HEK293 (cell line): ENCODE results near the gene TMEM203.

Source experiments
- GLI4 ChIP-seq: fragments of 450-650 bp; formaldehyde crosslinking; IDR thresholded peaks from 2 replicates; pipeline ENCODE4 v1.5.1; 2016; ENCODE audit warnings: missing biosample characterization, missing genetic modification characterization
- KLF9 ChIP-seq: fragments of 450-650 bp; formaldehyde crosslinking; IDR thresholded peaks from 2 replicates; pipeline ENCODE4 v1.5.1; 2016; ENCODE audit warnings: missing biosample characterization, missing genetic modification characterization, low read depth
- SETDB1 ChIP-seq: IDR thresholded peaks from one replicate; pipeline ENCODE4 v1.6.1; 2017; ENCODE audit warnings: mild to moderate bottlenecking, low read length, moderate library complexity, mixed read lengths; ENCODE audit not compliant: insufficient read length
- ZEB2 ChIP-seq: fragments of 450-650 bp; formaldehyde crosslinking; IDR thresholded peaks from 2 replicates; pipeline ENCODE4 v1.5.1; 2016; ENCODE audit warnings: missing biosample characterization, missing genetic modification characterization
- ZFP3 ChIP-seq: fragments of 450-650 bp; formaldehyde crosslinking; IDR thresholded peaks from 2 replicates; pipeline ENCODE4 v1.5.1; 2016; ENCODE audit warnings: low read depth, missing biosample characterization, missing genetic modification characterization
- ZNF24 ChIP-seq: fragments of 450-650 bp; formaldehyde crosslinking; IDR thresholded peaks from 2 replicates; pipeline ENCODE4 v1.5.1; 2016; ENCODE audit warnings: missing biosample characterization, missing genetic modification characterization
- ZNF341 ChIP-seq: fragments of 450-650 bp; formaldehyde crosslinking; IDR thresholded peaks from 2 replicates; pipeline ENCODE4; 2016; ENCODE audit warnings: low read depth, missing biosample characterization, missing genetic modification characterization
- ZNF394 ChIP-seq: fragments of 450-650 bp; formaldehyde crosslinking; IDR thresholded peaks from 2 replicates; pipeline ENCODE4 v1.5.1; 2016; ENCODE audit warnings: missing biosample characterization, missing genetic modification characterization, mild to moderate bottlenecking, moderate library complexity, borderline replicate concordance
- ZNF501 ChIP-seq: fragments of 450-650 bp; formaldehyde crosslinking; IDR thresholded peaks from 2 replicates; pipeline ENCODE4 v1.5.1; 2016; ENCODE audit warnings: missing biosample characterization, missing genetic modification characterization
- ZNF610 ChIP-seq: fragments of 450-650 bp; formaldehyde crosslinking; IDR thresholded peaks from 2 replicates; pipeline ENCODE4 v1.5.1; 2016; ENCODE audit warnings: missing biosample characterization, missing genetic modification characterization, borderline replicate concordance
- ZNF660 ChIP-seq: fragments of 450-650 bp; IDR thresholded peaks from 2 replicates; pipeline ENCODE4 v1.5.1; 2018; ENCODE audit warnings: missing biosample characterization, mild to moderate bottlenecking, missing genetic modification characterization
- ZXDB ChIP-seq: fragments of 450-650 bp; formaldehyde crosslinking; IDR thresholded peaks from 2 replicates; pipeline ENCODE4 v1.5.1; 2016; ENCODE audit warnings: missing biosample characterization, missing genetic modification characterization
- TF ChIP-seq, protein P1 (sequence below): fragments of 450-650 bp; formaldehyde crosslinking; IDR thresholded peaks from 2 replicates; pipeline ENCODE4; 2016; ENCODE audit warnings: missing biosample characterization, missing genetic modification characterization
- TF ChIP-seq, protein P2 (sequence below): fragments of 450-650 bp; formaldehyde crosslinking; IDR thresholded peaks from 2 replicates; pipeline ENCODE4 v1.5.1; 2017; ENCODE audit warnings: missing biosample characterization, missing genetic modification characterization
- TF ChIP-seq, protein P3 (sequence below): sonication (generic); formaldehyde crosslinking; IDR thresholded peaks from 2 replicates; pipeline ENCODE4 v1.8.1; 2022; ENCODE audit warnings: mild to moderate bottlenecking, moderate library complexity, missing genetic modification reagents
- TF ChIP-seq, protein P4 (sequence below): fragments of 450-650 bp; formaldehyde crosslinking; IDR thresholded peaks from 2 replicates; pipeline ENCODE4 v1.5.1; 2016; ENCODE audit warnings: missing biosample characterization, missing genetic modification characterization
- TF ChIP-seq, protein P5 (sequence below): fragments of 450-650 bp; formaldehyde crosslinking; IDR thresholded peaks from 2 replicates; pipeline ENCODE4 v1.5.1; 2016; ENCODE audit warnings: missing biosample characterization, missing genetic modification characterization
- TF ChIP-seq, protein P6 (sequence below): fragments of 450-650 bp; formaldehyde crosslinking; IDR thresholded peaks from 2 replicates; pipeline ENCODE4 v1.5.1; 2016; ENCODE audit warnings: missing biosample characterization, missing genetic modification characterization

The TMEM203 gene

DNA sequence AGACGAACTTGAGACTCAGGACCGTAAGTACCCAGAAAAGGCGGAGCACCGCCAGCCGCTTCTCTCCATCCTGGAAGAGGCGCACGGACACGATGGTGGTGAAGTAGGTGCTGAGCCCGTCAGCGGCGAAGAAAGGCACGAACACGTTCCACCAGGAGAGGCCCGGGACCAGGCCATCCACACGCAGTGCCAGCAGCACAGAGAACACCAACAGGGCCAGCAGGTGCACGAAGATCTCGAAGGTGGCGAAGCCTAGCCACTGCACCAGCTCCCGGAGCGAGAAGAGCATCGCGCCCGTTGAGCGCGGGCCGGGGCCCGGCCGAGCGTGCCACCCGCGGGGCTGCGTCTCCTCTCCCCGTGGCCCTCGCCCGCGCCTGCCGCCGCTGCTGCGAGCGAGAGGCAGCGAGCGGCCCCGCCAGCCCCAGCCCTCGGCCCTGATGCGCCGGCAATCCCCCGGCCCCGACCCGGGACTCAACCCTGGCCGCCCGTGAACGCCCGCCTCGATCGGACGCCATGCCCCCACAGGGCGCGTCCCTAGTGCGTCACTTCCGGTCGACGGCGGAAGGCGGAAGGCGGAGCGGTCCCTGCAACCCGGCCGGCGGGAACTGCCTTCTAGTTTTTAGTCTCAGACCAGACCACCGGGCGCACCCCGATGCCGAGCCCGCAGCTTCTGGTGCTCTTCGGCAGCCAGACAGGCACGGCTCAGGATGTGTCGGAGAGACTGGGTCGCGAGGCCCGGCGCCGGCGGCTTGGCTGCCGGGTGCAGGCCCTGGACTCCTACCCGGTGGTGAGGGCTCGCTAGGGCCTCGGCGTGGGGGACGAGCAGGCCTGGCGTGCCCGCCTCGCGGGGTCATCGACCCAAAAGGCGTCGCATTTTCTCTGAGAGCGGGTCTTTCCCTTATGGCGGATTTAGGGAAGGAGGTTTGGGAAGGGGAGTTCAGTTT is at the start of gene TMEM203, which contains the start of gene NDOR1 (continued):
- TF ChIP-seq, protein P1, sequence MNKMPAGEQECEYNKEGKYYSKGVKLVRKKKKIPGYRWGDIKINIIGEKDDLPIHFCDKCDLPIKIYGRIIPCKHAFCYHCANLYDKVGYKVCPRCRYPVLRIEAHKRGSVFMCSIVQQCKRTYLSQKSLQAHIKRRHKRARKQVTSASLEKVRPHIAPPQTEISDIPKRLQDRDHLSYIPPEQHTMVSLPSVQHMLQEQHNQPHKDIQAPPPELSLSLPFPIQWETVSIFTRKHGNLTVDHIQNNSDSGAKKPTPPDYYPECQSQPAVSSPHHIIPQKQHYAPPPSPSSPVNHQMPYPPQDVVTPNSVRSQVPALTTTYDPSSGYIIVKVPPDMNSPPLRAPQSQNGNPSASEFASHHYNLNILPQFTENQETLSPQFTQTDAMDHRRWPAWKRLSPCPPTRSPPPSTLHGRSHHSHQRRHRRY (tag by site-specific recombination): no peak
- TF ChIP-seq ZNF394: 0 out of 2 replicates have a peak, but pooled peaks have one; percentile 21
- TF ChIP-seq ZFP3 (tag by site-specific recombination): no peak
- TF ChIP-seq ZNF24: 0 out of 2 replicates have a peak, but pooled peaks have one; percentile 42
- TF ChIP-seq SETDB1: no peak
- TF ChIP-seq, protein P2, sequence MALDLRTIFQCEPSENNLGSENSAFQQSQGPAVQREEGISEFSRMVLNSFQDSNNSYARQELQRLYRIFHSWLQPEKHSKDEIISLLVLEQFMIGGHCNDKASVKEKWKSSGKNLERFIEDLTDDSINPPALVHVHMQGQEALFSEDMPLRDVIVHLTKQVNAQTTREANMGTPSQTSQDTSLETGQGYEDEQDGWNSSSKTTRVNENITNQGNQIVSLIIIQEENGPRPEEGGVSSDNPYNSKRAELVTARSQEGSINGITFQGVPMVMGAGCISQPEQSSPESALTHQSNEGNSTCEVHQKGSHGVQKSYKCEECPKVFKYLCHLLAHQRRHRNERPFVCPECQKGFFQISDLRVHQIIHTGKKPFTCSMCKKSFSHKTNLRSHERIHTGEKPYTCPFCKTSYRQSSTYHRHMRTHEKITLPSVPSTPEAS (tag by site-specific recombination): no peak
- peak; percentile 65; the same call in 1 of the 2 replicates for TF ChIP-seq ZNF501 (tag by site-specific recombination)
- TF ChIP-seq, protein P3, sequence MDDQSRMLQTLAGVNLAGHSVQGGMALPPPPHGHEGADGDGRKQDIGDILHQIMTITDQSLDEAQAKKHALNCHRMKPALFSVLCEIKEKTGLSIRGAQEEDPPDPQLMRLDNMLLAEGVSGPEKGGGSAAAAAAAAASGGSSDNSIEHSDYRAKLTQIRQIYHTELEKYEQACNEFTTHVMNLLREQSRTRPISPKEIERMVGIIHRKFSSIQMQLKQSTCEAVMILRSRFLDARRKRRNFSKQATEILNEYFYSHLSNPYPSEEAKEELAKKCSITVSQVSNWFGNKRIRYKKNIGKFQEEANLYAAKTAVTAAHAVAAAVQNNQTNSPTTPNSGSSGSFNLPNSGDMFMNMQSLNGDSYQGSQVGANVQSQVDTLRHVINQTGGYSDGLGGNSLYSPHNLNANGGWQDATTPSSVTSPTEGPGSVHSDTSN (CRISPR knock-in tag): peak; percentile 97
- peak; percentile 95 for TF ChIP-seq ZXDB (tag by site-specific recombination)
- 0 out of 2 replicates have a peak, but pooled peaks have one; percentile 32 for TF ChIP-seq ZEB2 (tag by site-specific recombination)
- peak; percentile 74 for TF ChIP-seq ZNF660 (tag by site-specific recombination)
- TF ChIP-seq, protein P4, sequence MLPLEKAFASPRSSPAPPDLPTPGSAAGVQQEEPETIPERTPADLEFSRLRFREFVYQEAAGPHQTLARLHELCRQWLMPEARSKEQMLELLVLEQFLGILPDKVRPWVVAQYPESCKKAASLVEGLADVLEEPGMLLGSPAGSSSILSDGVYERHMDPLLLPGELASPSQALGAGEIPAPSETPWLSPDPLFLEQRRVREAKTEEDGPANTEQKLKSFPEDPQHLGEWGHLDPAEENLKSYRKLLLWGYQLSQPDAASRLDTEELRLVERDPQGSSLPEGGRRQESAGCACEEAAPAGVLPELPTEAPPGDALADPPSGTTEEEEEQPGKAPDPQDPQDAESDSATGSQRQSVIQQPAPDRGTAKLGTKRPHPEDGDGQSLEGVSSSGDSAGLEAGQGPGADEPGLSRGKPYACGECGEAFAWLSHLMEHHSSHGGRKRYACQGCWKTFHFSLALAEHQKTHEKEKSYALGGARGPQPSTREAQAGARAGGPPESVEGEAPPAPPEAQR (tag by site-specific recombination): no peak
- TF ChIP-seq, protein P5, sequence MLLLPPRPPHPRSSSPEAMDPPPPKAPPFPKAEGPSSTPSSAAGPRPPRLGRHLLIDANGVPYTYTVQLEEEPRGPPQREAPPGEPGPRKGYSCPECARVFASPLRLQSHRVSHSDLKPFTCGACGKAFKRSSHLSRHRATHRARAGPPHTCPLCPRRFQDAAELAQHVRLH: peak; percentile 87
- TF ChIP-seq ZNF610 (tag by site-specific recombination): 0 out of 2 replicates have a peak, but pooled peaks have one; percentile 49
- 0 out of 2 replicates have a peak, but pooled peaks have one; percentile 18 for TF ChIP-seq KLF9
- TF ChIP-seq, protein P6, sequence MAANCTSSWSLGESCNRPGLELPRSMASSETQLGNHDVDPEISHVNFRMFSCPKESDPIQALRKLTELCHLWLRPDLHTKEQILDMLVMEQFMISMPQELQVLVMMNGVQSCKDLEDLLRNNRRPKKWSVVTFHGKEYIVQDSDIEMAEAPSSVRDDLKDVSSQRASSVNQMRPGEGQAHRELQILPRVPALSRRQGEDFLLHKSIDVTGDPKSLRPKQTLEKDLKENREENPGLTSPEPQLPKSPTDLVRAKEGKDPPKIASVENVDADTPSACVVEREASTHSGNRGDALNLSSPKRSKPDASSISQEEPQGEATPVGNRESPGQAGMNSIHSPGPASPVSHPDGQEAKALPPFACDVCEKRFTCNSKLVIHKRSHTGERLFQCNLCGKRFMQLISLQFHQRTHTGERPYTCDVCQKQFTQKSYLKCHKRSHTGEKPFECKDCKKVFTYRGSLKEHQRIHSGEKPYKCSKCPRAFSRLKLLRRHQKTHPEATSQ (tag by site-specific recombination): no peak
- no peak for TF ChIP-seq GLI4 (tag by site-specific recombination)
- TF ChIP-seq ZNF341: 0 out of 2 replicates have a peak, but pooled peaks have one; percentile 9
- TF ChIP-seq, all 188 proteins: peak for 47
